NOMO-1 (cell line): ENCODE data around the gene GCC2.
"Not testable (repeated sequence)": the region's sequence is repeated elsewhere in the genome, so short reads cannot be mapped to it uniquely, and the experiment has no call there.

Experiments used
- DNase-seq, 2 experiments: peaks; one replicate each; lab custom pipeline; 2025; ENCODE audit not compliant: unreplicated experiment in 2 of 2; lab: John Stamatoyannopoulos, UW

GCC2 gene, protein sequence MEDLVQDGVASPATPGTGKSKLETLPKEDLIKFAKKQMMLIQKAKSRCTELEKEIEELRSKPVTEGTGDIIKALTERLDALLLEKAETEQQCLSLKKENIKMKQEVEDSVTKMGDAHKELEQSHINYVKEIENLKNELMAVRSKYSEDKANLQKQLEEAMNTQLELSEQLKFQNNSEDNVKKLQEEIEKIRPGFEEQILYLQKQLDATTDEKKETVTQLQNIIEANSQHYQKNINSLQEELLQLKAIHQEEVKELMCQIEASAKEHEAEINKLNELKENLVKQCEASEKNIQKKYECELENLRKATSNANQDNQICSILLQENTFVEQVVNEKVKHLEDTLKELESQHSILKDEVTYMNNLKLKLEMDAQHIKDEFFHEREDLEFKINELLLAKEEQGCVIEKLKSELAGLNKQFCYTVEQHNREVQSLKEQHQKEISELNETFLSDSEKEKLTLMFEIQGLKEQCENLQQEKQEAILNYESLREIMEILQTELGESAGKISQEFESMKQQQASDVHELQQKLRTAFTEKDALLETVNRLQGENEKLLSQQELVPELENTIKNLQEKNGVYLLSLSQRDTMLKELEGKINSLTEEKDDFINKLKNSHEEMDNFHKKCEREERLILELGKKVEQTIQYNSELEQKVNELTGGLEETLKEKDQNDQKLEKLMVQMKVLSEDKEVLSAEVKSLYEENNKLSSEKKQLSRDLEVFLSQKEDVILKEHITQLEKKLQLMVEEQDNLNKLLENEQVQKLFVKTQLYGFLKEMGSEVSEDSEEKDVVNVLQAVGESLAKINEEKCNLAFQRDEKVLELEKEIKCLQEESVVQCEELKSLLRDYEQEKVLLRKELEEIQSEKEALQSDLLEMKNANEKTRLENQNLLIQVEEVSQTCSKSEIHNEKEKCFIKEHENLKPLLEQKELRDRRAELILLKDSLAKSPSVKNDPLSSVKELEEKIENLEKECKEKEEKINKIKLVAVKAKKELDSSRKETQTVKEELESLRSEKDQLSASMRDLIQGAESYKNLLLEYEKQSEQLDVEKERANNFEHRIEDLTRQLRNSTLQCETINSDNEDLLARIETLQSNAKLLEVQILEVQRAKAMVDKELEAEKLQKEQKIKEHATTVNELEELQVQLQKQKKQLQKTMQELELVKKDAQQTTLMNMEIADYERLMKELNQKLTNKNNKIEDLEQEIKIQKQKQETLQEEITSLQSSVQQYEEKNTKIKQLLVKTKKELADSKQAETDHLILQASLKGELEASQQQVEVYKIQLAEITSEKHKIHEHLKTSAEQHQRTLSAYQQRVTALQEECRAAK (N-terminal part only)

DNA sequence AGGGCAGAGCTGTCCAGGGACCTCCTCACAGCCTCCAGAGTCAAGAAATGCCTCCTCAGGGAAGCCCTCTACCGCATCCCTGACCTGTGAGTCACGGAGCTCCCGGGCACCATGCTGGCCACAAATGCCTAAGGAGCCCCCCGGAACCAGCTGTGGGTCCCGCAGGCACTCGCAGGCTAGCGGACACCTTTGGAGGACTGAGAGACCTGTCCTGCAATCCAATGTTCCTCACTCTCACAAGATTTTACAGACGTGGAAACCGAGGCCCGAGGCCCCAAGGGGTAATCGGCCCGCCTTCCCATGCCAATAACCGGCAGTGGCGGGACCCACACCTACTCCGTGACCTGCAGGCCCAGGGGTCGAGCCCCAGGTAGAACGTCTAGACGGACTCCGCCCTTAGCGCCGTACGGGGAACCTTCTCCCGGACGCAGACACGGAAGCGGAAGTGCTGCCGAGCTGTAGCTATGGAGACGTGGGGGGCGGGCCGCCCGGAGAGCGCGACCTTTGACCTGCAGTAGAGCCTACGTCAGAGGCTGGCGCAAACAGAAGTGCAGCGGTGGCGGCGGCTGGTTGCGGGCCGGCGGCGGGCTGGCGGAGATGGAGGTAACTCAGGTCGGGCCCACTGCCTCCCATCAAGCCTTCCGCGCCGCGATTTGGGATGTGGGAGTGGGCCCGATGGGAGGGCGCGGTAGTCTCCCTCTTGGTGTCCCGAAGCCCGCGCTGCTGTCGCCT is at the start of gene GCC2:
TSS of gene GCC2 (plus strand) at position 529 of the 732 bp plus-strand sequence. CDS start at position 598, 69 bp downstream.
- DNase-seq, result peak; percentile 95 to 96

DNA sequence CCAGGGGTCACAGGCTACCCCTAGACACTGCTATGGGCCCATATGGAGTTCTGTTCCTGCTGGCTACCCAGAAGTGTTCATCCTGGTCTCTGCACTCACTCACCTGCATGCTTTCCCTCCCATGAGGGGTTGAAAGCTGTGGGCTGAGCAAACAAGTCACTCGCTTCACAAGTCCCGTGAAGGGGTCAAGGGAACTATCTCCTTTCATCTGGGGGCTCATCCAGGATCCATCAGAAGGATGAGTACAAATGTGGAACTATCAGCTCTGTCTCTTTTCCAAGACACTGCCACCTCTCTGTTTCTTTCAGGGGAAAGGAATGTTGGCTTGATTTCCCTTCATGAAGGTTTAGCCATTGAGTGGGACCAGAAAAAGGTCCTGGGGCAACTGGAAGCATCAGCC is 49.5 kb upstream of the GCC2 start:
- DNase-seq, result no peak

DNA sequence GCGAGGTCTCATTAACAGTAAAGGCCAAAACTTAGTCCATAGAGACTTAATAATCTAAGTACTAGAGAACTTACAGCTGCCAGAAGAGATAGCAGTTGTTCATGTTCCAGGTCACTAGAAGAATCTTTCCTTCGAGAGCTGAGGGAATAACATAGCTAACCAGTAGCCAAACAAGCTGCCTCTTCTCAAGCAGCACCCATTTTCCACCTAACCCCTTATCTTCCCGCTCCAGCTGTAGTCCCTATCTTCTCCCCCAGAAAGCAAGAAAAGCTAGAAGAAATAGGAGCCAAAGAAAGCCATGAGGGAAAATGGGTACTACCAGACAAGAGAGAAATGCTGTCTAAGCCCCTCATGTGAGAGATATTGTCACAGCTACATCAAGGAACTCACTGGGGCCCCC is 47.2 kb upstream of the GCC2 start:
- no peak for DNase-seq

DNA sequence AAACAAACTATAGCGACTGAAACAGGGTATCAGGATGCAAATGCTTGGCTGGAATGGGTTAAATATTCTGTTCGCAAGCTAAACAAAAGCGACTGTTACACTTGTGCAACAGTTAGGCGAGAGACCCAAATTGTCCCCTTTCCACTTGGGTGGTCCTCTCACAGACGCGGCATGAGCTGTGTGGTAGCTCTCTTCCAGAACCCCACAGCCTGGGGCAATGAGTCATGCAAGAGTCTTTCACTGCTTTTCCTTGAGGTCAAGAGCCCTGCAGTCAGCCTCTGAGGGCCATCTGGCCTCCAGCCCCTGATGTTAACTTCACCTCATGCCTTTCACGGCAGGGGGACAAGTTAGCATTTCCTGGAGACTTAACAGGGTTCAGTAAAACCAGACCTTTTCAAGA is 45.5 kb upstream of the GCC2 start:
- no peak for DNase-seq

DNA sequence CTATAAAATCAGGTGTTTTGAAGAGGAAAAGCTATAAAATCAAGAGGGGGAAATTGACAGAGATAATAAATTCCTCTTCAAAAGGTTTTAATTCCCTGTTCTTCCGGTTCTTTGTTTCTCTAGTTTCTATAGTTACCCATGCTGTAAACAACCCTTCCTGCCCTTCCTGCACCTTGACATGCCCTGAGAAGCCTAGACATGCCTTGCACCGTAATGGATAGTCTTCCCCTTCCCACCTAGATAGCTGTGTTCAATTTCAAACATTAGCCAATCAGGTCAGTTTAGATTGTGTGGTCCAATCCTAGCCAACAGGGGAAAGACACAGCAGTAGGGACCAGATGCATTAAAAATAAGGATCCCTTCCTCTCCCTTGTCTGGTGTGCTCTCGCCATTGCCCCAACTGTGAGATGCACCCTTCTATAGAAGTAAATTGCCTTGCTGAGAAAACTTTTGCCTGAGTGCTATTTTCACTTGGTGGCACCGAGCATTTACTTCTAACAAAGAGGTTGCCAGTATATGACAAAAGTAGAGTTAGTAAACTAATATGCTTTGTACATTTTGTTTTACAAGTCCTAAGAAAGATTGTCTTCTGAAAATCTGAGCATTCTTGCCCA is 44.1 kb upstream of the GCC2 start:
- DNase-seq, result no peak

DNA sequence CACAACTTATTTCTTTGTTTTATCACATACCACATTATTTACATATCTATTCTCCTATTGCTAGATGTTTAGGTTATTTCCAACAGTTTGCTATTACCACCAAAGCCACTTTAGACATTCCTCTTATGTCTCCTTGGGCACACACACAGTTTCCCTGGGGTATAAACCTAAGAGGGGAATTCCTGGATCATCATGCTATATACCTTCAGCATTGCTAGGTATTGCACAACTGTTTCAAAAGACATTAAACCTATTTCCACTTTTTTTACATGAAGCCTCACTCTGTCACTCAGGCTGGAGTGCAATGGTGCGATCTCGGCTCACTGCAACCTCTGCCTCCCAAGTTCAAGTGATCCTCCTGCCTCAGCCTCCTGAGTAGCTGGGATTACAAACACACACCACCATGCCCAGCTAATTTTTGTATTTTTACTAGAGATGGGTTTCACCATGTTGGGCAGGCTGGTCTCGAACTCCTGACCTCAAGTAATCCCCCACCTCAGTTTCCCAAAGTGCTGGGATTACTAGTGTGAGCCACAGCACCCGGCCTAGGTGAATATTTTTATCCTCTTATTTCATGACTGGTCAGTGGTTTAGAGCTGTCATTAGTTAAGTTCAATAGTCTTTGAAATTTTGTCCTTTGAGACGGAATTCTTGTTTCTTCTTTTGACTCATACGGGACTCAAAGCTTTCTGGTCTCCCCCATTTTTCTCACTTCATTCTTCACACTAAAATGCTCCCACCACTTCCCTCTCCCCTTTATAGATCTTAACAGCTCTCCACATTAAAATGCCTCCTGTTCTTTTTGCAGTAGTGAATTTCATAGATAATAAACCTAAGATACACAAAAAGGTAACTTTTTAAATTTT is 40.9 kb upstream of the GCC2 start:
- no peak for DNase-seq

DNA sequence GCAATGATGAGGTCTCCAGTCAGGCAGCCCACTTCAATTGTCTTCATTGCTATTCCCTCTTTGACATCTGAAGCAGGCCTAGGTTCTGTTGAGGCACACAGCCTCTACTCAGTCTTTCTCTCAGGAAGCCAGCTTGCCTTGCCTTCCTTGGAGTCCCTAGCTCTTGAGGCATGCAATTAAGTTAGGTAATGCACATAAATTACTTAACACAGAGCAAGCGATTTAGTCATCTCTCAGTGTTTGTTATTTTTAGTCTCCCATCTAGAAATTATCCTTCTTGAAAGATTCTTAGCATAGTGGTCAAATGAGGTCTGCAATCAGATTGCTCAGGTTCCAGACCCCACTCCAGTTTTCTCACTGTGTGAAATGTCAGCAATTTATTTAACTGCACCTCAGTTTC is 39.2 kb upstream of the GCC2 start:
- DNase-seq, result peak in 1 of 2 experiments; percentile 1

DNA sequence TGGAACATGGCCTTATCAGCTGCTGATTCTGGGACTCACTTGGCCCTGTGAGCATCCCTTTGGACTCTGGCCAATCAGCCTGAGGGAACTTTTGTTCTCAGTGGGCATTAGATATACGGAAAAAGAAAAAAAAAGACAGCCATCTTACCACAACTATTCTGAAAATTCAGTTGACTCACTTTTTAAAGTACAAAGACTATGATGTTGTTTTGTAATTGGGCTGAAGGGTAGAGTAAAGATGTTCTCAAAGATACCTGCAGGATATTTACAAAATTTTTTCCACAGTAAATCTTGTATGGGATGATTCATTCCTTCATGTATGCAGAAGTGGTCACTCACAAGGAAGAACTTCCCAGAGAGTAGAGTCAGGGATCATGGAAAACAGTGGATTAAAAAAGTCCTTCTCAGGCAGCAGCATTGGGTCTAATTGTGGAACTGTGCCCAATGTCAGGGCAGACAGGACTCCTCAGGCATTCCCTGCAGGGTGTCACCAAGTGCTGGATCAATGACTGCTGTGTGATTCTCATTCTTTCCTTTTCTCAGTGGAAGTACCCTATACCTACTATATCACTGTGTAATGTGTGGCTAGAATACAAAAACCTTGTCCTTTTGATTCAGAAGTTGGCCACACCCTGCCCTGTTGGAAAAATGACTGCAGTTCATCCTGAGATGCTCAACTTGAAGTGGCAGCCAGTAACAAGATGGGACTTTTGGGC is 35.9 kb upstream of the GCC2 start:
- no peak for DNase-seq

DNA sequence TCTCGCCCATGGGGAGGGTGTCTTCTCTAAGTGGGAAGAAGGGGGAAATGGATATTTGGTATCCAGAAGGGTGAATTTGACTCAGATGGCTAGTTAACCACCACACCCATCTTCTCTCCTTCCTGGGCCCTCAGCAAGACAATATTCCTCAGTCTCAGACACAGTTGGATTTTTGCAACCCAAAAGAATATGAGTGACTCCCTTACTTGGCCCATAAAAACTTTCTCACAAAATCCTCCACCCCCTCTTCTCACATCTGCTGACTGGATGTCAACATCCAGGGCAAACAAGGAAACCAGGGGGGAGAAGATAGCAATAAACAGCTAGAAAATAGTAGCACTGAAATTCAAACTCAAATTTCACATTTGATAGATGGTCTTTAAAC is 35.3 kb upstream of the GCC2 start:
- DNase-seq, result no peak

DNA sequence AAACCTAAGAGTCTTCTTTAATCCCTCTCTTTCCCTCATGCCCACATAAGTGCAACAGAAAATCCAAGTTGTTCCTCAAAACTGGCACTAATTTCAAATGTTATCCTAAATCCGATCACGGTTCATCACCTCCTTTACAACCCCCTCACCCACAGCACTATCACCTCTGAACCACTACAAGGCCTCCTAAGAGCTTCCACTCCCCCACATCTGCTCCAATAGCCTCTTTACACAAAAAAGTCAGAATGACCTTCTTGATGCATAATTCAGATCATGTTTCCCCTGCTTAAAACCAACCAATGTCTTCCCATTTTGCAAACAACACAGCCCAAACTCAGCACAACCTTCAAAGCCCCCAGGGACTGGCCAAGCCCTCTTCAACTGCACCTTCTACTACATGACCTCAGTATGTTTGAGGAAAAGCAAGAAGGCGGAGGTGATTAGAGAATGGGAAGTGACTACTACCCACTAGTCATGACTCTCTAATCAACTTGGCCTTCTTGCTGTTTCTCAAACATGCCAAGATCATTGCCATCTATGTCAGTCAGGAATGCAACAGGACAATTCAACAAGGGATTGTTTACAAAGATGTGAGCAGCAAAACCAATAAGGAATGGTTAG is 34.6 kb upstream of the GCC2 start:
- DNase-seq, result no peak

DNA sequence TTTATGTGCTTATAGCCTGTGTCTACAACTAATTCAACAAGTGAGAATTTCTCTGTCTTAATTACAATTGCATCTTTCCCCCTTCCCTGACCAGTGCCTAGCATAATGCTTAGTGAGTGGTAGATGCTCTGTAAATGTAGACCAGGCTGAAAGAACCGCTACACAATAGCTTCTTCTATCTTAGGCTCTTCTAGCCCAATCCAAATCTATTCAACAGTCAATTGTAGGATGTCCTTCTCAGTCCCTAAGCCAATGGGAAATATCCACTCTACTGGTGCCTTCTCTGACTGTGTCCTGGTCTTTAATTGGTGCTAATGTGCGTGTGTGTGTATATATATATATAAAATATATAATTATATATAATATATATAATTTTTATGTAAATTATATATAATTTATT is 34.1 kb upstream of the GCC2 start:
- no peak for DNase-seq

DNA sequence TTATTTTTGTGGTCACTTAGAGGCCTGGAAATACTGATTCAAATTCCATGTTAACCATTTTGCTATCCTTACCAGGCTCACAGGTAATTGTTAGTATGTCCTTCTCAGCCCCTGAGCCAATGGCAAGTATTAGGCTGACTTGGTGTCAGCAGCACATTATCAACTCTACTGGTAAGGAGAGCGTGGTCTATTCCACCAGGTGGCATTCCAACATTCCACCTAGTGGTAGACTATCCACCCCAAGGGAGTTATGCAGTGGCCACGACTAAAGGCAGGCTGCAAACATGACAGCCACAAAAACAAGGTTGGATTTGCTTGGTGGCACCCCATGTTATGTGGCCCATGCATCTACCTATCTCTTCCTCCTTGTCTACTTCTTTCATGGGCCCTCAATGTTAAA is 31.8 kb upstream of the GCC2 start:
- DNase-seq, result no peak

DNA sequence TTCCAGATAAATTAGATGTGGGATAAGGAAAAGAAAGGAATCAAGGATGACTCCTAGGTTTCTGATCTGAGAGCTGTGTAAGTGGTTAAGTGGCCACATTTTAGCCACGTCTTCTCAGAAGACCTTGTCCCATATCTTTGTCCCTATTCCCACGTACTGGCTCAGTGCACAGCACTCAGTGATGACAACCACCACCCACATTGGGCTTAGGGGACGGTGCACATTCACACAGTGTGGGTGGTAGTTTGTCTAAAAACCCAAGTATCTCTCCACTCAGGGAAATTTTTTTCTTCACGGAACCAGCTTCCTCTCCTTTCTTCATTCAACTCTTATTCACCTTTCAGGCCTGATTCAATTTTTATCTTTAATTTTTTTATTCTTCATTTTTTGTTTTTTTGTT is 30.6 kb upstream of the GCC2 start:
- DNase-seq, result no peak

DNA sequence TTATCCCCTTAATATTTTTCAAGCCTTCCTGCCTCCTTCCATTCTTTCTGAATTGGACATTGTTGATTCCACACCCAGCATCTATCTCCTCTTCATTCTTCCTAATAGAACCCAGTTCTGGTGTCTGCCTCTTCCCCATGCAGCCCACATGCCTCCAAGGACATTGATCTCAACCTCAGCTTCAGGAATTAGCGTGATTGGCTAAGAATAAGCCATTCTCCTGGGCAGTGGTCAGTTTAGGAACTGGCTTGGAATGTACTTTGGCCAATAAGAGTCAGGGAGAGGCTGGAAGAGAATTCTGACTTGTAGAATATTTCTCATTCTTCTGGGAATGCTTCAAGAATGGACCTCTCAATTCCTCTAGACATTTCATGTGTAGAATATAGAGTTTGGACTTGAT is 25.9 kb upstream of the GCC2 start:
- DNase-seq, result no peak

DNA sequence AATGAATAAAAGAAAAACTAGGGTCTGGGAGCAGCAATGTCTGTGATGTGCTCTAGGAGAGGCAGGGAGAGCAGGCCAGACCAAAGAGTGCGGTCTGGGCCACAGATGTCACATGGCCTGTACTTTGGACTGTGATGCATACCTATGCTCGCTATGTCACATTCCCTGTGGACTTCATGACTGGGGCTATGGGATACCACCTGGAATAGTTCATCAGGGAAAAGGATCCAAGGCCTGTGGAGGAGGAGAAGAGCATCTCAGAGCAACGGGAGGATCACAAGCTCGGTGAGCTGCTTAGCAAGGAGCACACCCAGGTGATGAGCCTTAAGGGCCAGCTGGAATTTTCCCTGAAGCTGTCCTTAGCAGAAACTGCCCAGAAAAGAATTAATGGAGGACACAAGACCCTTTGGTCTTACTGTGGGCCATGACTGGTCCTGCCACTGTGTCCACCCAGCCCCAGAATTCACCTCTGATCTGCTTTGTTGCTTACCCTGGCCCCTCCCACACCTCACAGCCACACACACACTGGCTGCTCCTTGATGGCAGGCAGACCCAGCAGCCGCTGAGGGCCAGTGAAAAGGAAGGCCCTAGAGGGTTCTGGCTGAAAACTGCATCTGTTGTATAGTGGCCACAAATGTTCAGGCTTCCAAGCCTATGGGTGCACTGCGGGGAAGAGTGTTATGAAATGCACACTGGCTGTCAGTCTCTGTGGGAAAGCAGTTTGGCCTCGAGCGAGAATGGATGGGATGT is 25.3 kb upstream of the GCC2 start:
- DNase-seq, result no peak

DNA sequence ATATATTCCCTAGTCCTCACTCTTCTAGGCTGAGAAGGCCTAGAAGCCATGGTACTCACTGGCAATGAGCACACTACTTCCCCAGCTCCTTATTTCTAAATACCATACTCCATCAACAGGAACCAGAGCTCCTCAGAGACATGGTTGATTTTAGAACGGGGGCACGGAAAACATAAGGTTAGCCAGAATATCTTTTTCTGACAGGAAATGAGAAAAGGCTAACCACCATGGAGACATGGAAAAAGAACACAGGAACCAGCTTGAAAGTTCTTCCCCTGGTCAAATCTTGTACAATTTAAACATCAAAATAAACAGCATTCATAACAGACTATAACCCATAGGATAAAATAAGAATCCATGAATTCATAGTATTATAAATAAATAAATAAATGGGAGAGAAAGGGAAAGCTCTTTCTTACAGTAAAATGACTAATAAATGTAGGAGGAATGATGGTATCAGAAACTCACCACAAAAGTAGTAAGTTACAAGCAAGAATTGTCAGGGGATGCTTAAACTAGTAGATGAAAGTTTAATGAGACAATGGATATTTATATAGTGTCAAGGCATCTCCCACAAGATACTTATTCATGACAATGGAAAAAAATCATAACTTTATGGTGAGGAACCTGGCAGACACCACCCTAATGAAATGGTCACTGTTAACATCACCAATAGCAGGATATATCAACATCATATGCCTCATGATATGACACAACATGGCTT is 20.6 kb upstream of the GCC2 start:
- no peak for DNase-seq

DNA sequence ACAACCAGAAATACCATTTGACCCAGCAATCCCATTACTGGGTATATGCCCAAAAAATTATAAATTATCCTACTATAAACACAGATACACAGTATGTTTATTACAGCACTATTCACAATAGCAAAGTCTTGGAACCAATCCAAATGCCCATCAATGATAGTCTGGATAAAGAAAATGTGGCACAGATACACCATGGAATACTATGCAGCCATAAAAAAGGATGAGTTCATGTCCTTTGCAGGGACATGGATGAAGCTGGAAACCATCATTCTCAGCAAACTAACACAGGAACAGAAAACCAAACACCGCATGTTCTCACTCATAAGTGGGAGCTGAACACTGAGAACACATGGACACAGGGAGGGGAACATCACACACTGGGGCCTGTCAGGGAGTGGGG is 13.4 kb upstream of the GCC2 start:
- not testable (repeated sequence) for DNase-seq
